ENCODE measurements around the gene INKA2.
"Not testable (repeated sequence)": the region's sequence is repeated elsewhere in the genome, so short reads cannot be mapped to it uniquely, and the experiment has no call there.

The INKA2 gene

GRCh38 chr1:111749628-111750027, 10.4 kb upstream of the INKA2 start:
- no peak for DNase-seq

GRCh38 chr1:111747947-111748346, 8.8 kb upstream of the INKA2 start:
- DNase-seq, result no peak

GRCh38 chr1:111747282-111747734, 8.1 kb upstream of the INKA2 start:
- peak in 3 of 4 experiments; percentile 14 to 45 (median 25) for DNase-seq

- DNase-seq, result no peak
Measured at GRCh38 chr1:111746614-111746999, 7.4 kb upstream of the INKA2 start.

- no peak for DNase-seq
Measured at GRCh38 chr1:111745675-111746613, 6.7 kb upstream of the INKA2 start.

GRCh38 chr1:111743679-111744101, 4.5 kb upstream of the INKA2 start:
- no peak for DNase-seq

- DNase-seq, result no peak
Measured at GRCh38 chr1:111742938-111743549, 3.8 kb upstream of the INKA2 start.

- not testable (repeated sequence) for DNase-seq
Measured at GRCh38 chr1:111742292-111742691, 3.1 kb upstream of the INKA2 start.

GRCh38 chr1:111739925-111740765, 950 bp upstream of the INKA2 start:
- no peak for DNase-seq

GRCh38 chr1:111738436-111739193, 580 bp downstream of the INKA2 start:
- DNase-seq, result peak in 1 of 4 experiments; percentile 11

GRCh38 chr1:111738133-111738435, 1.1 kb downstream of the INKA2 start:
- DNase-seq, result no peak

- DNase-seq, result no peak
Measured at GRCh38 chr1:111737216-111738132, 1.7 kb downstream of the INKA2 start.

- DNase-seq, result no peak
Measured at GRCh38 chr1:111736548-111737215, 2.5 kb downstream of the INKA2 start.

- DNase-seq, result no peak
Measured at GRCh38 chr1:111735858-111736544, 3.2 kb downstream of the INKA2 start.

GRCh38 chr1:111735321-111735720, 3.9 kb downstream of the INKA2 start:
- no peak for DNase-seq

- DNase-seq, result no peak
Measured at GRCh38 chr1:111734856-111735255, 4.3 kb downstream of the INKA2 start.

- no peak for DNase-seq
Measured at GRCh38 chr1:111734426-111734825, 4.8 kb downstream of the INKA2 start.

GRCh38 chr1:111733992-111734341, 5.2 kb downstream of the INKA2 start:
- no peak for DNase-seq

- DNase-seq, result no peak
Measured at GRCh38 chr1:111733183-111733991, 5.8 kb downstream of the INKA2 start.

Measured in activated CD4-positive, CD25-positive, alpha-beta regulatory T cell (primary cell).